GM12891 (cell line): ENCODE results near the gene NOTCH1.

Experiments used
- PAX5 ChIP-seq: IDR thresholded peaks from 2 replicates; pipeline ENCODE4 v1.6.1; 2011; ENCODE audit warnings: low read length, moderate library complexity, mild to moderate bottlenecking; ENCODE audit not compliant: insufficient read depth, severe bottlenecking
- POLR2A ChIP-seq: IDR thresholded peaks from 2 replicates; pipeline ENCODE4 v1.6.1; 2011; ENCODE audit warnings: low read depth, low read length, control low read depth
- POLR2AphosphoS5 ChIP-seq: IDR thresholded peaks from 2 replicates; pipeline ENCODE4 v1.6.1; 2011; ENCODE audit warnings: low read depth, low read length, control low read depth
- POU2F2 ChIP-seq: IDR thresholded peaks from 2 replicates; pipeline ENCODE4 v1.6.1; 2011; ENCODE audit warnings: low read depth, mild to moderate bottlenecking, control low read depth, low read length, moderate library complexity
- SPI1 ChIP-seq: IDR thresholded peaks from 2 replicates; pipeline ENCODE4 v1.6.1; 2011; ENCODE audit warnings: low read depth, low read length, control low read depth
- TAF1 ChIP-seq: IDR thresholded peaks from 2 replicates; pipeline ENCODE4 v1.6.1; 2011; ENCODE audit warnings: low read depth, low read length, control low read depth

GRCh38 chr9:136589766-136590763 lies 44.2 kb upstream of the NOTCH1 start:
- TF ChIP-seq POU2F2 = no peak
- TF ChIP-seq POLR2A = no peak
- no peak for TF ChIP-seq TAF1
- no peak for TF ChIP-seq POLR2AphosphoS5
- TF ChIP-seq PAX5 = no peak
- no peak for TF ChIP-seq SPI1
